ENCODE measurements around the gene EHBP1L1.
"Not testable (repeated sequence)": the region's sequence is repeated elsewhere in the genome, so short reads cannot be mapped to it uniquely, and the experiment has no call there.

EHBP1L1 gene

DNA sequence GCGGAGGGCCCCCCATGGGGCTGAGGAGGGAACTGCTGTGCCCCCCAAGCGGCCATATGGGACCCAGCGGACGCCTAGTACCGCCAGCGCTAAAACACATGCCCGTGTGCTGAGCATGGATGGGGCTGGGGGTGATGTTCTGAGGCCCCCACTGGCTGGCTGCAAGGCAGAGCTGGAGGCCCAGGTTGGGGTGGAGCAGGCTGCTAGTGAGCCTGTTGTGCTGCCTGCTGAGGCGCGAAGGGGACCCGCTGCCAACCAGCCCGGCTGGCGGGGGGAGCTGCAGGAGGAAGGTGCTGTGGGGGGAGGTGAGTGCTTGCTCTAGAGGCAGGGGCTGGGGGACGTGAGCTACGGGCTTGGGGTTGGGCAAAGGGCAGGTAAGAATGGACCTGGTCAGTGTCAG is 42.9 kb downstream of the EHBP1L1 start:
- DNase-seq = no peak

DNA sequence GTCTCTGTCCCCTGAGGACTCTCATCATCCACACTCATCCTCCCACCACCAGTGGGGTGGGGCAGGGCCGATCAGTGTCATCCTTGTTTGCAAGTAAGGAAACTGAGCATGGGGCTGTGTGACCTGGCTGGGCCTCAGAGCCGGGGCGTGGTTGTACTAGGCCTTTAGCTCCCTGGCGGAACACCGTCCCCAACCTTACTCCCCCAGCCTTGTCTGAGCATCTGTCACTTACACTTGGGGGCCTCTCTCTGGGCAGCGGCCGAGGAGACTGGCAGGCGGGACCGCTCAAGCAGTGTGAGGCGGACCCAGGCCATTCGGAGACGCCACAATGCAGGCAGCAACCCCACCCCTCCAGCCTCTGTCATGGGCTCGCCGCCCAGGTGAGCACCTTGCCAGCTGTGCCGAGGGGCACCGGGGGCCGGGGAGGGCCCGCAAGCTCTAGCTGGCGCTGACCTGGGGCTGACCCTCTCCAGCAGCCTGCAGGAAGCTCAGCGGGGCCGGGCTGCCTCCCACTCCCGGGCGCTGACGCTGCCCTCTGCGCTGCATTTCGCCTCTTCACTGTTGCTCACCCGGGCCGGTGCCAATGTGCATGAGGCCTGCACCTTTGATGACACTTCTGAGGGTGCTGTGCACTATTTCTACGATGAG is 43.6 kb downstream of the EHBP1L1 start:
- DNase-seq = no peak

DNA sequence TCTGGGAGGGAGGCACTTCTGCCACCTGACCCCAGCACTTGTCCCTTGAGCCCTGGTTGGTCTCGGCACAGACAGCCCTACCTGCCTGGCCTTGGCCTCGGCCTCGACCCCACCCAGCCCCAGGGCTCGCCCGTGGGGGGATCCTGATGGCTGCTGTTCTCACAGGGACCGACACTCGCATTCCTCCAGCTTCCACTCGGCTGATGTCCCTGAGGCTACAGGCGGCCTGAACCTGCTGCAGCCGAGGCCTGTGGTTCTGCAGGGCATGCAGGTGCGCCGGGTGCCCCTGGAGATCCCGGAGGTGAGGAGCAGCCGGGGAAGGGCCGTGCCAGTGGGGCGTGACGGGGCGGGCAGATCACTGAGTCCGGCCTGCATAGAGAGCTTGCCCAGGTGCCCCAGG is 44.8 kb downstream of the EHBP1L1 start:
- DNase-seq = no peak

DNA sequence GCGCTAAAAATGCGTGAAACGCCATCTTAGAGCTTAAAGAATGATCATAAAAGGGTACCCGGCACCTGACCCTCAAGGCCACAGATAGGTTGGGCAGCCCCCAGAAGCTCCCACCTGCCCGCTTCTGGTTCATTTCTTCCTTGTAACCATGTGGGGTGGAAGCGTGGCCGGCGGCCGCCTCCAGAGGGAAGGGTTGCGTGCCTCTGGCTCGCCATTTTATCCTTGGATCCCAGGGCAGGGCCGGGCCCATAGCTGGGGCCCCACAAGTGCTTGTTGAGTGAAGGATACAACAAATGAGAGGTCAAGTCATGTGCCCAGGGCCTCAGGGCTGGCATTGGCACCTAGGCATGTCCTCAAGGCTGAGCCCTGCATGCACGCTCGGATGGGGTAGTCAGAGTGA is 45.6 kb downstream of the EHBP1L1 start:
- DNase-seq = no peak

DNA sequence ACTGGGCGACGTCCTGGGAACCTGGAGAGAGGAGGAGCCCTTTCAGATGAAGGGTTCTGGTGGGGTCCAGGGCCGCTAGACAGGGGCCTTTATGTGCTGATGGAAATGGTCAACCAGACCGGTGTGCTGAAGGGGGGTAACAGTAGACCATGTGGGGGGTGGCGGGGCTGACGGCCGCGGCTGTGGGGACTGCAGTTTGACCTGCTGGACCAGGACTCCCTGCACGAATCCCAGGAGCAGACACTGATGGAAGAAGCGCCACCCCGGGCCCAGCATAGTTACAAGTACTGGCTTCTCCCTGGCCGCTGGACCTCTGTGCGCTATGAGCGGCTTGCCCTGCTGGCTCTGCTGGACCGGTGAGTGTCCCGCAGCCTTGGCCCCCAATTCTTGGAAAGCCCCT is 46.2 kb downstream of the EHBP1L1 start:
- no peak for DNase-seq

DNA sequence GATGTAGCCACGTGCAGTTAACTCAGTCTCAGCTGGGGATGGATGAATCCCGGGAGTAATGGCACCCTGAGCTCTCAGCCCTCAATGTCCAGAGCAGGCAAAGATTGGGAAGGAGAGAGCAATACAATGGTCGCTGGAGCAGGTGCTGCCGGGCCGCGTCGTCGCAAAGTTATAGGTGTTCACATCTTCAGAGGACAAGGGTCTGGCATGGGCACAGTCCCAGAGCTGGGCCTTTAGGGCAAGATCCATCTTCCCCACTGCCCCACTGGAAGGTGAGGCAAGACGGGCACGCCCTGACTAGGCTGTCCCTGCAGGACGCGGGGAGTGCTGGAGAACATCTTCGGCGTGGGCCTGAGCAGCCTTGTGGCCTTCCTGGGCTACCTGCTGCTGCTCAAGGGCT is 47.3 kb downstream of the EHBP1L1 start:
- no peak for DNase-seq

DNA sequence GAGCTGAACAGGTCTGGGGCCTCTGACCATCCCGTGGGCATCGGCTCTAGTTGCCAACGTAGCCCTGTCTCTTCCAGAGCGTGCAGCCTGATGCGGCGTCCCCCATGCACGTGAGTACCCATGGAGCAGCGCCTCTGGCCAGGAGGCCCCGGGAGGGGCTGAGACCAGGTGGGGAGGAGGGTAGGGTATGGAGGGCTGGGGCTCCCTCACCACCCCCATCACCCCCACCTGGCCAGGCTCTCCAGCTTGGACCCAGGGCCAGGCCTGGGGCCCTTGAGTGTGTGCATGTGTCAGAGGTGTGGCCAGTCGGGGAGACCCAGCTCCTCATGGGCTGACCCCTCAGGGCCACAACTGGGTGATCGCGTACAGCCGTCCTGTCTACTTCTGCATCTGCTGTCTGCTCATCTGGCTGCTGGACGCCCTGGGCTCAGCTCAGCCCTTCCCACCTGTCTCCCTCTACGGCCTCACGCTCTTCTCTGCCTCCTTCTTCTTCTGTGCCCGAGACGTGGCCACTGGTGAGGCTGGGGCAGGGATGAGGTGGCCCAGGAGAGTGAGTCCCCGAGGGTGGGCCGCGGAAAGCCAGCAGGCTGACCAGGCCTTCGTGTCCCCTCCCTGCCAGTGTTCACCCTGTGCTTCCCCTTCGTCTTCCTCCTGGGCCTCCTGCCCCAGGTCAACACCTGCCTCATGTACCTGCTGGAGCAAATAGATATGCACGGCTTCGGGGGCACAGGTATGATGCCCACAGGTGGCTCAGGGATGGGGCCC is 48.2 kb downstream of the EHBP1L1 start:
- DNase-seq = no peak

DNA sequence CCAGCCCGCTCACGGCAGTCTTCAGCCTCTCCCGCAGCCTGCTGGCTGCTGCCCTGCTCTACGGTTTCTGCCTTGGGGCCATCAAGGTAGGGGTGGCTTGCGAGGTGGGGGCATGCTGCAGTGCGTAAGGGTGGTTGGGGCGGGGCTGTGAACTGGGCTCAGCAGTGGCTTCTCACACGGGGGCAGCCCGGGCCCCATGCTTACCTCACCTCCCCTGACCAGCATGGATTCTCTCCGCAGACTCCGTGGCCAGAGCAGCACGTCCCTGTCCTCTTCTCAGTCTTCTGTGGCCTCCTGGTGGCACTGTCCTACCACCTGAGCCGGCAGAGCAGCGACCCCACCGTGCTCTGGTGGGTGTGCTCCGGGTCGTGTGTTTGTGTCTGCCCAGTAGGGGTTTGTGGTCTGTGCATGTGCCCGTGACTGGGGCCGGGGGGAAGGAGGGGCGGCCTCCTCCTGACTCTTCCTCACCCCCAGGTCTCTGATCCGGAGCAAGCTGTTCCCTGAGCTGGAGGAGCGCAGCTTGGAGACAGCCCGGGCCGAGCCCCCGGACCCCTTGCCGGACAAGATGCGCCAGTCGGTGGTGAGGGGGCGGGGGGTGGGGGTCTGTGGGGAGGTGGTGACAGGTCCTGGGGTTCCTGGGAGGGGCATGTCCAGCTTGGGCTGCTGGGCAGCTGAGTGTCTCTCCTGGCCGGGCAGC is 49.2 kb downstream of the EHBP1L1 start:
- no peak for DNase-seq

DNA sequence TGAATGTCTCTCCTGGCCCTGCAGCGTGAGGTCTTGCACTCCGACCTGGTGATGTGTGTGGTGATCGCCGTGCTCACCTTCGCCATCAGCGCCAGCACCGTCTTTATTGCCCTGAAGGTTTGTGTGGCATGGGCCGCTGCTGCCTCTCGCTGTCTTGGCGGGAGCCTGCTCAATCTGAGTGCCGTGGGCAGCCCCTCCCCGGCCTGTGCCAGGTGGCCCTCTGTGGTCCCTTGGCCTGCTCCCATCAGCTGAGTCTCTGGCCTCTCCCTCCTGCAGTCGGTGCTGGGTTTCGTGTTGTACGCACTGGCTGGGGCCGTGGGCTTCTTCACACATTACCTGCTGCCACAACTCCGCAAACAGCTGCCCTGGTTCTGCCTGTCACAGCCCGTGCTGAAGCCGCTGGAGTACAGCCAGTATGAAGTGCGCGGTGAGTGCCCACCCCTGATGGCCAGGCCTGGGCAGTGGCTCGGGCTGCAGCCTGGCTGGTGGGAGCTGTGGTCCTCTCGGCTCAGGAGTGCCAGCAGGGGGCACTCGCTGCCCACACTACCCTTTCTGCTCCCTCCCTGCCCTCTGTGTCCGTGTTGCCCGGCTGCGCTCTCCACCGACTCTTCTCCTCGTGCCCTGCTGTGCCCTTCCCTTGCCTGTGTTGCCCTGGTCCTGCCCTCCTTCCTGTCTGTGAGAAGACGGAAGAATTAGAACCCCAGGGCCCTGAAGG is 49.9 kb downstream of the EHBP1L1 start:
- DNase-seq = peak; percentile 66

DNA sequence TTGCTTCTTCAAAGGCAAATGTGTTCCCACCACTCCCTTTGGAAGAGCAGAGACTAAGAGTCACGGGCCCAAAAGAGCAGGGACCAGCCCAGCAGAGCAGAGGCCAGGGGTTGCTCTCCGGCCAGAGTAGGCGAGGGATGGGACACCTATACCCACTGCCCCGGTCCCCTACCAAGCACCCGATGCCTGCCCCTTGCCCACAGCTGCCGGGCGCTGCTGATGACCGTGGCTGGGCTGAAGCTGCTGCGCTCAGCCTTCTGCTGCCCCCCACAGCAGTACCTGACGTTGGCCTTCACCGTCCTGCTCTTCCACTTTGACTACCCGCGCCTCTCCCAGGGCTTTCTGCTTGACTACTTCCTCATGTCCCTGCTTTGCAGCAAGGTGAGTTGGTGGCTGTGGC is 51.3 kb downstream of the EHBP1L1 start:
- DNase-seq = no peak

DNA sequence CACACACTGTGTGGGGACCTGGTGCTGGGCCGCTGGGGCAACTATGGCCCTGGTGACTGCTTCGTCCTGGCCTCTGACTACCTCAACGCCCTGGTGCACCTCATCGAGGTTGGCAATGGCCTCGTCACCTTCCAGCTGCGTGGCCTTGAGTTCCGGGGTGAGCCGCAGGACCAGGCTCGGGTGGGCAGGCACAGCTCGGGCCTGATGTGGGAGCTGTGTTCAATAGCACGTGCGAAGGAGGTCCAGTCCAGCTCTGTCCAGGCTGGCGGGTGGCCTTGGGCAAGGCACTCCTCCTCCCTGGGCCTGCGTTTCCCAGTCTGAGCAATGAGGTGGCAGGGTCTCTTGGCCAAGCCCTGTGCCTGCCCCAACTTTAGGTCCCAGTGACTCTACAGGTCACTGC is 53.7 kb downstream of the EHBP1L1 start:
- no peak for DNase-seq

DNA sequence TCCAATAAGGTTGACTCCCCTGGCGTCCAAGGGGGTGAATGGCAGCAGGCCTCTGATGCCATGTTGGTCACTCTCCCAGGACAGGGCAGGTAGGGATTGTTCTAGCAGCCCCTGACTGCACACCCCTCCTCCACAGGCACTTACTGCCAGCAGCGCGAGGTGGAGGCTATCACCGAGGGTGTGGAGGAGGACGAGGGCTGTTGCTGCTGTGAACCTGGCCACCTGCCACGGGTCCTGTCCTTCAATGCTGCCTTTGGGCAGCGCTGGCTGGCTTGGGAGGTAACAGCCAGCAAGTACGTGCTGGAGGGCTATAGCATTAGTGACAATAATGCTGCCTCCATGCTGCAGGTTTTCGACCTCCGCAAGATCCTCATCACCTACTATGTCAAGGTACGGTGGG is 54.4 kb downstream of the EHBP1L1 start:
- no peak for DNase-seq

DNA sequence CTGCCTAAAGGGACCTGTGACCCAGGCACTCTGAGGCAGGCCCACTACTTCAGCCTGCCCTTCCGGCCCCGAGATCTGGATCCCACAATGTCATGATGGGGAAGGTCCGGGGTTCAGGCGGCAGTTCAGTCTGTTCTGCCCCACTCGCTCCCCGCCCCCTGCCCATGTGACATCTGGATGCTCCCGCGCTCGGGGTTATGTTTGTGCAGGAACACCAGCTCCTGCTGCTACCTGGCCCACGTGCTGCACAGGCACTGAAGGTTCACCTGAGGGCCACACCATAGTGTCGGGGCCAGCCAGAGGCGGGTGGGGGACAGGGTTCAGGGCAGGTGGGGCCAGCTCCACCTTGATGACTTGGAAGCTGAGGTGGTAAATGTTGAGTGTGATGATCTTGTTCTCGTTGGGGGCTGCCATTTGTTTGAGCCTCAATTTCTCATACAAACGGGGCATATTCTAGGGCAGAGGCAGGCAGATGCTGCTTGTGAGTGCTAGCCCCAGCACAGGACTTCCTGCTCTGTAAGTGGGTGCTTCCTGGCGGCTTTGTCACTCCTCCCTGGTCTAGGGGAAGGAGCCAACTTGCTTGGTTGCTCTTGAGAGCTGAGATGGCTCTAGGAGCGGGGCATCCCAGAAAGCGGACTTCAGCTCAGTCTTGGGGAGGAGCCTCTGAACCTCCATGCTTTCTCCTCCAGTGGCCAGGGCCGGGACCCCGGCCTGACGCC is 57.7 kb downstream of the EHBP1L1 start:
- DNase-seq = no peak

DNA sequence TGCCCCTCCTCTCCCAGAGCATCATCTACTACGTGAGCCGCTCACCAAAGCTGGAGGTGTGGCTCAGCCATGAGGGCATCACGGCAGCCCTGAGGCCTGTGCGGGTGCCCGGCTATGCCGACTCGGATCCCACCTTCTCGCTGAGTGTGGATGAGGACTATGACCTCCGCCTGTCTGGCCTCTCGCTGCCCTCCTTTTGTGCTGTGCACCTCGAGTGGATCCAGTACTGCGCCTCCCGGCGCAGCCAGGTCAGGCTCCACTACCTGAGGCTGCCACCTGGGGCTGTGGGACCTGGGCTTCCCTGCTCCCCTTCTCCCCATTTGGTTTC is 58.2 kb downstream of the EHBP1L1 start:
- no peak for DNase-seq

DNA sequence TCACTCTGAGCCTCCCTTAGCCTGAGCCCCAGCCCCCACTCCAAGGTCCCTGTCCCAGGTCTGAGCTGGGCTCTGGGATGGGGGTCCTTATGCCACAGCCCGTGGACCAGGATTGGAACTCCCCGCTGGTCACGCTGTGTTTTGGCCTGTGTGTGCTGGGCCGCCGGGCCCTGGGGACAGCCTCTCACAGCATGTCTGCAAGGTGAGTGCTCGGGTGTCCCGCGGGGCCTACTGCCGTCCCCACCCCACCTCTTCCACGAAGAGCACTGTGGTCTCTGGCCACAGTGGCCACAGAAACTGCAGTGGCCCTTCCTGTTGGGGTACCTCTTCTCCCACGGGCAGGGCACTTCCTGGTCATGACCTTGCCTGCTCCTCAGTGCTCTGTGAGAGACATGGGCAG is 58.6 kb downstream of the EHBP1L1 start:
- no peak for DNase-seq

DNA sequence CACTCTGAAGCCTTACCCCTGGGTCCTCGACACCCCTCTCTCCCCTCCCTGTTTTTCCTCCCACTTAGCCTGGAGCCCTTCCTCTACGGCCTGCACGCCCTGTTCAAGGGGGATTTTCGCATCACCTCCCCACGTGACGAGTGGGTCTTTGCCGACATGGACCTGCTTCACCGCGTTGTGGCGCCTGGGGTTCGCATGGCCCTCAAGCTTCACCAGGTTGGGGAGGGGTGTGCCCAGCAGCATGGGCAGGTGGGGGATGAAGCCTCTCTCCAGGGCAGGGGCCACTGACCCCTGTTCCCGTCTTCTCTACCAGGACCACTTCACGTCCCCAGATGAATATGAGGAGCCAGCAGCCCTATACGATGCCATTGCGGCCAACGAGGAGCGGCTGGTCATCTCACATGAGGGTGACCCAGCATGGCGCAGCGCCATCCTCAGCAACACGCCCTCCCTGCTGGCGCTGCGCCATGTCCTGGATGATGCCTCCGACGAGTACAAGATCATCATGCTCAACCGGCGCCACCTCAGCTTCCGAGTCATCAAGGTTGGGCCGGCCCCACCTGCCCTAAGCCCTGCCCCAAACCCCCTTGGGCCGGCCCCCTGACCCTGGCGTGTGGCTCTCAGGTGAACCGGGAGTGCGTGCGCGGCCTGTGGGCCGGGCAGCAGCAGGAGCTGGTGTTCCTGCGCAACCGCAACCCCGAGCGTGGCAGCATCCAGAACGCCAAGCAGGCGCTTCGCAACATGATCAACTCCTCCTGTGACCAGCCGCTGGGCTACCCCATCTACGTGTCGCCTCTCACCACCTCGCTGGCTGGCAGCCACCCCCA is 59.3 kb downstream of the EHBP1L1 start:
- DNase-seq = no peak

DNA sequence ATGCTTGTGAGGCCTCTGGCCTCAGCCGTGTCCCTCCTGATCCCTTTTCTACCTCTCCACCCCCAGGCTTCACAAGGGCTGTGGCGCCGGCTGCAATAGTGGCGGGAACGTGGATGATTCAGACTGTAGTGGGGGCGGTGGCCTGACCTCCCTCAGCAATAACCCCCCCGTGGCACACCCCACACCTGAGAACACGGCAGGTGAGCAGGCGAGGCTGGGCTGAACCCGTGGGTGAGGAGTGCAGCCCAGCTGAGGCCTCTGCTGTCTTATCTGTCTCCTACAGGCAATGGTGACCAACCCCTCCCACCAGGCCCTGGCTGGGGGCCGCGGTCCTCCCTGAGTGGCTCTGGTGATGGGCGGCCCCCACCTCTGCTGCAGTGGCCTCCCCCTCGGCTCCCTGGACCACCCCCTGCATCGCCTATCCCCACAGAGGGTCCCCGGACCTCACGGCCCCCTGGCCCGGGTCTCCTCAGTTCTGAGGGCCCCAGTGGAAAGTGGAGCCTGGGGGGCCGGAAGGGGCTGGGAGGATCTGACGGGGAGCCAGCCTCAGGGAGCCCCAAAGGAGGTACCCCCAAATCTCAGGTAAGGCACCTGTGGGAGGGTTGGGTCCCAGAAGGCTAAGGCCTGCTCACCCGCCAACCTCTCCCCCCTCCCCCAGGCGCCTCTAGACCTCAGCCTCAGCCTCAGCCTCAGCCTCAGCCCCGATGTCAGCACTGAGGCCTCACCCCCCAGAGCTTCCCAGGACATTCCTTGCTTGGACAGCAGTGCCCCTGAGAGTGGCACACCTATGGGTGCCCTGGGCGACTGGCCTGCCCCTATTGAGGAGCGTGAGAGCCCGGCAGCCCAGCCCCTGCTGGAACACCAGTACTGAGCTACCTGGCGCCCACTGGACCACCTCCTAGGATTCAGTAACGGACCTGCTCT is 60.5 kb downstream of the EHBP1L1 start:
- DNase-seq = no peak

DNA sequence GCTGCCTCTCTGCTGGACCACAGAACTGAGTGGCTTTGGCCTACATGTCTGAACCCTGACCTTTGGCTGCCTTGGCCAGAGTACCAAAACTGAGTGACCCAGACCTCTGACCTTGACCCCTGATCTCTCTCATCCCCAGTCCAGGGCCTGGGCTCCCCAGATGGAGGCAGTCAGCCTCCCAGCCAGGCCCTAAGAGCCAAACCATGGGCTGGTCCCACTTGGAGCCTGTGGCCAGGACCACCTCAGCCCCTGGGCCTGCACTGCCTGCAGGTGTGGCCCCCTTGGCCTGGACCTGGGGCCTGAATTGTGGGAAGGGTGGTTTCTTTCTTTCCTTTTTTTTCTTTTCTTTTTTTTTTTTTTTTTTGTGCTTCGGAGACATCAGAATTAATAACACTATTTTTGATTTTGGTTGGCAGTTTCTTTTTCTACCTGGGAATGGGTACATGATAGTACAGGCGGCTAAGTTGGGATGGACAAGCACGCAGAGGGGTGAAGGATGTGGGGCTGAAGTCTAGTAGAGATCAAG is 61.2 kb downstream of the EHBP1L1 start:
- DNase-seq = no peak

DNA sequence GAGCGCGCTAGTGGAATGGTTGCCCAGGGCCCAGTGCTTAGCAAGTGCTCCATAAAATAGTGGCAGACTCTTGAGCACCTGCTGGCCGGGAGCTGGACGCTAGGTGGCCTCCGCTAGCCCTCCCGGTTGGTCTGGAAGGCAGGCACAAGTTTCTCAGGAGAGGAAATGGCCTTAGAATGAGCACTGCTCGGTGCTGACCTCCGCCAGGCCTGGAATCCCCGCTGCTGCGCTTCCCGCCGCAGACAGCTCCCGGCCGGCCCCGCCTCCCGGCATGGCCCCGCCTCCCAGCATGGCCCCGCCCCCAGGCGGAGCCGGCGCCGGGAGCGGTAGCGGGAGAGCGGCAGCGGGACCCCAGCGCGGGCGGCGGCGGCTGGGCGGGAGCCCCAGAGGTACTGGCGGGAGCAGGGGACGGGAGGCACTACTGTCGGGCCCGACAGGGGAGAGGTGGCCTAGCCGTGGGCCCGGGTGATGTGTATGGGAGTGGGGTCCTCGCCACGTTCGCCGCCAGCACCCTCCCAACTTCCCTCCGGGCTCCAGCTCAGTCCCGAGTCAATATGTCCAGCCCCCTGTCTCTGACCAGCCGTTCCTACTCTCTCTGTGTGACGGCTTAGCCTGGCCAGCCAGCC is 62.1 kb downstream of the EHBP1L1 start, which contains the start of gene SIPA1:
Gene SIPA1, plus strand, starts transcription at position 308 of the 626 bp plus-strand sequence. CDS start 2,821 bp downstream, outside the sequence.
- DNase-seq = peak; percentile 89

DNA sequence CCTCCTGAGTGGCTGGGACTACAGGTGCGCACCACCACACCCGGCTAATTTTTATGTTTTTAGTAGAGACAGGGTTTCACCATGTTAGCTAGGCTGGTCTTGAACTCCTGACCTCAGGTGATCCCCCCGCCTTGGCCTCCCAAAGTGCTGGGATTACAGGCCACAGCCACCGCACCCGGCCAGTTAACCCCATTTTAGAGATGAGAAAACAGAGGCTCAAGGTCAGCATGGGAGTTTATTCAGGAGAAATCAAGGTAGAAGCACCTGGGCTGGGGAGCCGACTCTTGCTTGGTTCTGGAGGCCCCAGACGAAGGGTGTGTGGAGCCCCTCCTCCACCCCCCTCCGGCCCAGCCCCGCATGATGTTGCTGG is 63.4 kb downstream of the EHBP1L1 start:
- DNase-seq = not testable (repeated sequence)
